ENCODE data around the gene PLEKHA7.

GRCh38 chr11:16968196-16968595, 46.0 kb downstream of the PLEKHA7 start:
- TF ChIP-seq CTCF (optimal IDR thresholded peaks at IDR 0.05 in 1 of 3, IDR thresholded peaks at IDR 0.05 in 1 of 3, conservative IDR thresholded peaks at IDR 0.05 in 1 of 3; ENCODE audit: extremely low read depth in 1 of 3, insufficient read depth in 2 of 3, low read length in 3 of 3), result no peak
- no peak for TF ChIP-seq EZH2 (IDR thresholded peaks at IDR 0.05; ENCODE audit: low read length)

Measured in keratinocyte (primary cell).